T1000 (cell line): ENCODE data around the gene MRPS30.
"Not testable (repeated sequence)": the region's sequence is repeated elsewhere in the genome, so short reads cannot be mapped to it uniquely, and the experiment has no call there.

Source experiments
- DNase-seq: peaks from one replicate; lab custom pipeline; 2025; ENCODE audit warnings: mixed read lengths; lab: John Stamatoyannopoulos, UW

MRPS30 gene

DNA sequence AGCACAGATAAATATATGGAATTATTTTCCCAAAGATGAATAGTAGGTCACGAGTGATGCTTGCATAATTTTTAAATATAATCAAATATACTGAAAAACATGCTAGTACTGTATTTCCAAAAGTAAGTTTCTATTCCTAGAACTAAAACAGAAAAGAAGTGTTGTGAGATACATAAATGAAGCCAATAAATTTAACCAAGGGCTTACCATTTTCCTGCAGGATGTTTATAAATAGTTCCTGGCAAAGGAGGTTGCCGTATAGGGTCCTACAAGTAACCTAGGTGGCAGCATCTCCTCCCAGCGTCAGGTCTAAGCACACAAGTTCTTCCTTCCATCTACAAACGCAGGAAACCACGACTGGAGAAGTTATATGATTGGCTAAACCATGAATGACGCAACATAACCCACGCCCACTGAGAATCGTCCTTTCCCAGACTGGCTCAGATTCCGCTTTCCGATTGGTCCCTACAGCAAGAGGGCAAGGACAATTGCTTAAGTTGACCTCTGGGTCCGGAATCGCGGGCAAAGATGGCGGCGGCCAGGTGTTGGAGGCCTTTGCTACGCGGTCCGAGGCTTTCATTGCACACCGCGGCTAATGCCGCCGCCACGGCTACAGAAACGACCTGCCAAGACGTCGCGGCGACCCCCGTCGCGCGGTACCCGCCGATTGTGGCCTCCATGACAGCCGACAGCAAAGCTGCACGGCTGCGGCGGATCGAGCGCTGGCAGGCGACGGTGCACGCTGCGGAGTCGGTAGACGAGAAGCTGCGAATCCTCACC, at the start of gene MRPS30:
Gene MRPS30 (plus strand): TSS at position 513 of the 780 bp plus-strand sequence. CDS start 16 bp downstream, at position 529.
- peak; percentile 91 for DNase-seq

DNA sequence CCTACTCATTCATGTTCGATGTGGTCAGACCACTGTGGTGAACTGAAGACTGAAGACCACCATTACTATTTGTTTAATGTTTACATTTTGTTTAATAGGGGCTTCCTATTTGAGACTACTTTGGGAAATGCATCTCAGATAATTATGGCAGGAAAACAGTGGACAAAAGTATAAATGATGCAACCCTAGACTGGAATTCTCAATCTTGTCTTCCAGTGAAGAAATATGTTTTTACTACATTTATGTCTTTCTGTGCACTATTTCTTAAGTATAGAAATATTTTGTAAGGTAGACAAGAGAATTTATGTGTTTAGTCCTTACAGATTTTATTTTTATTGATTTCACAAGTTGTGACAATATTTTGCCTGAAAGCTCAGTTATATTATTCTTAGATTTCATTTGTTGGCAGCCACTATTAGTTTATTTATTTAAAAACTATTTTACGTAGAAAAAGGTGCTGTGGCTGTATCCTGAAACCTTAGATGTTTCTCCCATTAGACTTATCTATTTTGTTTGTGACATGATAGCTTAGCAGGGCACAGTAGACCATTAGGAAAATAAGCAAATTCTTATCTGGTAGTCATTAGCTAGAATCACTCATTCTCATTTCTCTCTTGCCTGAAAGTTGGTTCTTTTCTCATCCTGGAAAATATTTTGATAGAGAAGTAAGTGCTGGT, 39.4 kb upstream of the MRPS30 start:
- no peak for DNase-seq

DNA sequence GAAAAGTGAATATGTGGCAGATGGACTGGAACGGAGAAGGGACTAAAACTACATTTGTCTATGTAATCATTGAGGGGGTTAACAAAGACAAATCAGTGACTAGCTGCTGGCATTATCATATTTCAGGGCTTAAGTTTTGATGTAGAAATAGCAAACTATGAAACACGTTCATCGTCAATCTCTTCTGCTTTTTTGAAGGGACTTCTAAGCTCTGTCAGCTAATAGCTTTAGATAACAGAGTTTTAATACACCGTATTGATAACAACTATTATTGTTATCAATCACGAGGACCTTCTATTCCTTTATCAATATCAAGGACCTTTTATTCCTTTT, 38.9 kb upstream of the MRPS30 start:
- DNase-seq, result no peak

DNA sequence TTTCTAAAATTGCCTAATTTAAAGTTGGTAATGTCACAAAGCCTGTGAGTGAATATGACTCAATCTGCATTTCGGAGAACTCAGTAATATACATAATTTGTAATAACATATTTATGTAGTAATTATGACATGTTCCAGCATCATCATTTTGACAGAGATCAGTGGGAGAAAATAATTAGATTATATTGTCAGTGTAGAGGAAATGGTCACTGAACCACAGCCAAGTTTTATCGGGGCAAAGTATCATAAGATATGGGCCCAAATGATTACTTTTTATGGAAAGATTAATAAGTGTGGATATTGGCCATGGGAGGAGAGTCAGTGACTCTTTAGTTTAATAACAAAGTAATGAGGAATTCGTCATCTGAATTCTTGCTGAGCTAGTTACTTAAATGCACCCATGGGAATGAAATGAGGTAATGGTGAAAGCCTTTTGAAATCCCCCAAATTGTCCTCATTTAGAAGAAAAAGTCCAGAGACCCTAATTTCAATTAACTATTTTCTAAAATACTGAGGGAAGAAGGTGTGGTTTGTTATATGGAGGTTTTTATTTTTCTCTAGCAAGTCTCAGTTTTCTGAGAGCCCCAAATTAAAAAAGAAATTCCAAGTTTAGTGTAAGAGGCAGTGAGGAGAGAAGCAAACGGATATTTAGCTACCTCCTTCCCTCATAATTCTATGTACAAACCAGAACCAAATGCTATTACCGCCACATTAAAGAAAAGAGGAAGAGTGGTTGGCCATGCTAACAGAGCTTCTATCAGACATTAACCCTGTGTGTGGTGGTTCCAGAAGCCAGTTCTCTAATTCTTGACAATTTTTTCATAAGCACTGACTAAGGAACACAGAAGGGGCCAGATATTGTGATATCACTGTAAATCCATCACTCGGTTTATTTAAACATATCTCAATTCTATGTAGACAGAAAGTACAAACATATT, 37.7 kb upstream of the MRPS30 start:
- no peak for DNase-seq

DNA sequence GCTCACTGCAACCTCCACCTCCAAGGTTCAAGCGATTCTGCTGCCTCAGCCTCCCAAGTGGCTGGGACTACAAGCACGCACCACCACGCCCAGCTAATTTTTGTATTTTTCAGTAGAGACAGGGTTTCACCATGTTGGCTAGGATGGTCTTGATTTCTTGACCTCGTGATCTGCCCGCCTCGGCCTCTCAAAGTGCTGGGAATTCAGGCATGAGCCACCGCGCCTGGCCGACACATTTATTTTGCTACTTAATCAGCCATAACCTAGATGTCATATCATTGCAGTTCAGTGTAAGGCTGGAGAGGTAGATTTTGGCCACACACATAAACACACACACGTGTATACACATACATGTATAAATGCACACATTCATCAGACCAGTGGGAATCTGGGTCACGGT, 36.4 kb upstream of the MRPS30 start:
- DNase-seq, result not testable (repeated sequence)

DNA sequence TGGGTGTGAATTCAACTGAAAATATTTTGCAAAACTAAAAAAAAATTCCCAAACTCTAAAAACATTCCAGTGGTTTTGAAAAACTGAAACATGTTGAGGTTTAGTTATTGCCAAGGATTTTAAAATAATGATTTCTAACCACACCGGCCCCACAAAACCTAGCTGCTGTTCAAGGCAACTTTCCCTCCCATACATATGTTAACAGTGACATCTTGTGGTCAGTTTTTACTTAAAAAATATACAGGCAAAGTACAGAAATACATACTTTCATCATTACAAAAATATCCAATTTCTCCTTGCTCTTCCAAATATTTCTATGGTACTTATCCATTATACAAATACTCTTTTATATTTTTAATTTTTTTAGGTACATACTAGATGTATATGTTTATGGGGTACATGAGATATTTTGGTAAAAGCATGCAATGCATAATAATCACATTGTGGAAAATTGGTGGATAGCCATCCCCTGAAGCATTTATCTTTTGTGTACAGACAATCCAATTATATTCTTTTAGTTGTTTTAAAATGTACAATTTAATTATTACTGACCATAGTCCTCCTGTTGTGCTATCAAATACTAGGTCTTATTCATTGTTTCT, 34.4 kb upstream of the MRPS30 start:
- no peak for DNase-seq

DNA sequence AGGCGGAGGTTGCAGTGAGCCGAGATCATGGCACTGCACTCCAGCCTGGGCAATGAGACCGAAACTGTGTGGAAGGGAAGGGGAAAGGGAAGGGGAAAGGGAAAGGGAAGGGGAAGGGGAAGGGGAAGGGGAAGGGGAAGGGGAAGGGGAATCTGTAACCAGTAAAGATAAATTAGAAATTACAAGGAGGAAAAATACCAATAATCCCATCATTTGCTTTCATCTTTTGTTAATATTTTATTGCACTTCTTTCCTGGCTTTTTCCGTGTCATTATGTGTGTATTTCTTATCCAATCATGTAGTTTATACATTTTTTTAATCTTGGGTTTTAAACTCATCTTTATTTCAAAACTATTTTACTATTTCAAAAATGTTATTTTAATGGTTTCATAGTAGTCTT, 29.6 kb upstream of the MRPS30 start:
- no peak for DNase-seq

DNA sequence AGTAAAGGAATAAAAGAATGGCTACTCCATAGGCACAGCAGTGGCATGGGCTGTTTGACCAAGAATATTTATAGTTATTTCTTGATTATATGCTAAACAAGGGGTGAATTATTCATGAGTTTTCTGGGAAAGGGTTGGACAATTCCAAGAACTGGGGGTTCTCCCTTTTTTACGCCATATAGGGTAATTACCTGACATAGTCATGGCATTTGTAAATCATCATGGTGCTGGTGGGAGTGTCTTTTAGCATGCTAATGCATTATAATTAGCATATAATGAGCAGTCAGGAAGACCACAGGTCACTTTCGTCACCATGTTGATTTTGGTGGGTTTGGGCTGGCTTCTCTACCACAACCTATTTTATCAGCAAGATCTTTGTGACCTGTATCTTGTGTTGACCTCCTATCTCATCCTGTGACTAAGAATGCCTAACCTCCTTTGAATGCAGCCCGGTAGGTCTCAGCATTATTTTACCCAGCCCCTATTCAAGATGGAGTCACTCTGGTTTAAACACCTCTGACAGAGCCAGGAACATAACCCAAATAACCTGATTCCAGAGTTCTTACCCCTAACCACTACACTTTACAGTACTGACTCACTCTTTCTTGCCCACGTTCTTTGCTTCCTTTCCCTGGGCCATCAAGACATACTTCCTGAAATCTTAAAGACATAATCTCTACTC, 25.0 kb upstream of the MRPS30 start:
- DNase-seq, result no peak

DNA sequence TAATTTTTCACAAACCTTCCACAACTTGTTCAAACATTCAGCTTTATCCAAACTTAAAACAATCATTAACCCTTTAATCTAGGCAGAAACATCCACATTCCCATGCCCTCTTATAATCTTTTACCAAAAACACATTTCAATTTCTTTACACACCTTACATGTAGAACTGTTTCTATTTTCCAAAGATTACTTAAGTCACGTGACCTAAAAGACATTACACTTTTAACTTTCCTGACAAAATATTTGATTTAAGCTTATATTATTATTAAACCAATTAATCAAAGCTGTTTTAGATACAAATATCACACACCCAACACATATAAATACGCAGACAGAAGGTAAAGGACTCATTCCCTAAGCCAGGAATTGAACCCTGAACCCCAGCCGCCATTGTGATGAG, 21.0 kb upstream of the MRPS30 start:
- no peak for DNase-seq

DNA sequence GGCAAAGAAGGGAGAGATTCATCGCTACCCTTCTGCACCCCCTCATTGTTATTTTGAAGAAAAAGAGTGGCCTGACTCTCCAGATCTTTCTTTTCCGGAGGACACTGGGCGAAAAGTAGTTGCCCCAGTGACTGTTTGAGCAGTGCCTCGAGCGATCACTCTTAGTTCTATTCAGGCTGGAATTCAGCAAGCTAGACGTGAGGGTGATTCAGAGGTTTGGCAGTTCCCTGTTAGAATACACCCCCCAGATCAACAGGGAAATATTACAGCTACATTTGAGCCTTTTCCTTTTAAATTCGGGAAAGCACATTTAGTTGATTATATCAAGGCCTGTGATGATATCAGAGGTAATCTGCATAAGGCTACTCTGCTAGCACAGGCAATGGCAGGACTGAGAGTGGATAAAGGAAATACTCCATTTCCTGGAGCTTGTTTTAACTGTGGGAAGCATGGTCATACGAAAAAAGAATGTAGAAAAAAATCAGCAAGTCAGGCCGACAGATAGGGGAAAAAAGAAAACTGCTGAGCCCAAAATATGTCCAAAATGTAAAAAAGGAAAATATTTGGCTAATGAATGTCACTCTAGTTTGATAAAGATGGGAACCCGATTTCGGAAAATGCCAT, 19.3 kb upstream of the MRPS30 start:
- peak; percentile 26 for DNase-seq

DNA sequence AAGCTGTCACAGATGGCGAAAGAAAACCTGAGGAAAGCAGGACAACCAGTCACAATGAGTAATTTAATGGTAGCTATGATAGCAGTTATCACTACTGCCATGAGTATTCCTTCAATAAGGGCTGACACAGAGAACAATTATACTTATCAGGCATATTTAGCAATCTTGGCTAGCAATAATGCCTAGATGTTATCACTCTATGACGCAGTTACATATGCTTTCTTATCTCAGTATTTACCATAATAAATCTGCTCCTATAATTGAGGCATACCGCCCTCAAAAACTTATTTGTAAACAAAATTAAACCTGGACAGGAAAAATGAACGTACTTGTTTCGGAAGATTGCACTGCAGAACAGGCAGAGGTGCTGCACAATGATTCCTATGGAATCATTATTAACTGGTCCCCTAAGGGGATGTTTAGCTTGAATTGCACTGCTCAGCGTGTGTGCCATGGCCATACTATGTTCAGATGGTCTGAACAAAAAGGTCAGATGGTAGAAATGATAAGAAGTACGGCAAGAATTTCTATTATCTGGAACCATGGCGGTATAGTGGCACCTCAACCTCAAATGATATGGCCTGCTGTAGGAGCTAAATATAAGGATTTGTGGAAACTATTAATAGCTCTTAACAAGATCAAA, 16.6 kb upstream of the MRPS30 start:
- DNase-seq, result not testable (repeated sequence)

DNA sequence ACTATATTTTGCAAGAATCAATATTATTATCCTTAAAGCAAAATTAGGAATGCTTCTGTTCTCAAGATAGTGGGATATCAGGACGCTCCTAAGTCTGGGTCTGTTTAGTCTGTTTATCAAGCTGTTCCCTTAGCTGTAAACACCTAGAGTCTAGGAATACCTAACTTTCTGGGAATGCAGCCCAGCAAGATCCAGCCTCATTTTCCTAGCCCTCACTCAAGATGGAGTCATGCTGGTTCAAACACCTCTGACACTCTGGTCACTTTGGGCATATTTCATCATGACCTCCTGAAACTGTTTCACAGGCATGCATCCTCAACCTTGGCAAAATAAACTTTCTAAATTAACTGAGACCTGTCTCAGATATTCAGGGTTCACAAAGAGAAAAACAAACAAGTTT, 14.4 kb upstream of the MRPS30 start:
- DNase-seq, result no peak

DNA sequence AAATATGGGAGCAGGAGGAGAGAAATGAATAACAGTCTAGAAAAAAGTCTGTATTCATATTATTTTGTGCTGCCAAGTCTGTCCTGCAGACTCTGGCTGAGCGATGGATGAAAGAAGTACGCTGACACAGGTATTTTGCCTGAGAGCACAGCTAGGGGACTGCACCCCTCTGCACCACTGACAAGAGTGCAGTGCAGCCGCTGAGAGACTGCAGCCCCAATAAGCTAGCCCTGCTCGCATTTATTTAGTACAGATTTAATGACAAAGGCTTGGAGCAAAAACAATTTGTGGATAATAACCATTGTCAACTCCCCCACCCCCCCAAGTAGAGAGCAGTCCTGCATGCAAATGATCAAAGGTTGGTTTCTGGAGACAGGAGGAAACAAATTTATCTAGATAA, 13.3 kb upstream of the MRPS30 start:
- DNase-seq, result no peak

DNA sequence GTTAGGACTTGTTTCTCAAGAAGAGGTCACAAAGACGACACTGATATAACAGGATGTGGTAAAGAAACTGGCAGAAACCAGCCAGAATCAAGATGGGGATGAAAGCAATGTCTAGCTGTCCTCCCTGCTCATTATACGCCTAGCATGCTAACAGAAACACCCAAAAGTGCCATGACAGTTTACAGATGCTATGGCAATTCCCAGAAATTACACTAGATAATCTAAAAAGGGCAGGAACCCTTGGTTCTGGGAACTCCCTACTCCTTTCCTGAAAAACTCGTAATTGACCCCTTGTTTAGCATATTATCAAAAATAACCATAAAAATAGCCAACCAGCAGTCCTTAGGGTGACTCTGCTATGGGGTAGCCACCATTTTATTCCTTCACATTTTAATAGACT, 10.9 kb upstream of the MRPS30 start:
- DNase-seq, result no peak

DNA sequence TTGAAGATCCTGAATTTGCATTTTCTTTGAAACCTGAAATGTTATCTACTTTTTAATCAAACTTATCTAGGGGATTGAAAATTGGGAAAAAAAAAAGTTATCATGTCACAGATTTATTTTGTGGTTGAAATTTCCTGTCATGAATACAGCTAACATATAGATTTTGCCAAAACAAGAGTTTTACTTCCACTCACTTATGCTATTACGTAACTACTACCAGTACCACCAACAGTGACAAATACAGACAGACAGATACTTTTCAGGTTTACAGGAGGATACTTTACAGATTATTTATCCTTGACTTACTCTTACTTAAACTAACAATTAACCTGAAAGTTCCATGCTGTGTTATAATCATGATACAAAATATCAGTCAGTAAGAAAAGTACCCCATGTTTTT, 6.8 kb upstream of the MRPS30 start:
- DNase-seq, result no peak

DNA sequence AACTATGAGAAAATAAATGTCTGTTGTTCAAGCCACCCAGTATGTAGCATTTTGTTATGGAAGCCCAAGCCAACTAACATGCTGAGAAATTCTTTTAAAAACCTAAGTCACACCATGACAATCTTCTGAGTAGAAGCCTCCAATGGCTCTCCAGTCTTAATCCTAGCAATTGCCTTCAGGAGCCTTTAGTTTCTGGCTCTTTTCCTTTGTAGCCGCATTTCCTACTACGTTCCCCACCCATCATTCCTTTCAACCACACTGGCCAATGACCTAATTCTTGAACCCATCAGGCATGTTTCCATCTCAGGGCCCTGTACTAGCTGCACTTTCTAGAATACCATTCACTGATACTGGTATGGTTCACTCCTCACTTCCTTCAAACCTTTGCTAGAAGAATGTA, 2.1 kb upstream of the MRPS30 start:
- DNase-seq, result no peak

DNA sequence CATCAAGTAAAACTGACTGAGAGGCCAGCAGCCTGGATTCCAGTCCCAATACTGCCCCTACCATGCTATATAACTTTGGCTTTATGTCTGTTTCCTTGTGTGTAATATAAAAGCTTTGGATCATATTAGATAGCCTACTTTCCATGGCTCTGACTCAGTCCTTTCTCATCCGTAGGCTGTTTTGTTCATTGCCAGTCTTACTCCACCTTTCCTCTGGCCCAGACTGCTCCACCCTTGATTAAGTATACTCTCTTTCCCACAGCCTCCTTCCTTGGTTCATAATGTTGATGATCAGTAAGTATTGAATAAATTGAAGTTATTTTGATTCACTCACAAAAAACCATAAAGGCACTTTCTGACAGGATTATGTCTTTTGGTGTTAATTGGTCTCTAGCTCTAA, 1.5 kb upstream of the MRPS30 start:
- DNase-seq, result no peak

DNA sequence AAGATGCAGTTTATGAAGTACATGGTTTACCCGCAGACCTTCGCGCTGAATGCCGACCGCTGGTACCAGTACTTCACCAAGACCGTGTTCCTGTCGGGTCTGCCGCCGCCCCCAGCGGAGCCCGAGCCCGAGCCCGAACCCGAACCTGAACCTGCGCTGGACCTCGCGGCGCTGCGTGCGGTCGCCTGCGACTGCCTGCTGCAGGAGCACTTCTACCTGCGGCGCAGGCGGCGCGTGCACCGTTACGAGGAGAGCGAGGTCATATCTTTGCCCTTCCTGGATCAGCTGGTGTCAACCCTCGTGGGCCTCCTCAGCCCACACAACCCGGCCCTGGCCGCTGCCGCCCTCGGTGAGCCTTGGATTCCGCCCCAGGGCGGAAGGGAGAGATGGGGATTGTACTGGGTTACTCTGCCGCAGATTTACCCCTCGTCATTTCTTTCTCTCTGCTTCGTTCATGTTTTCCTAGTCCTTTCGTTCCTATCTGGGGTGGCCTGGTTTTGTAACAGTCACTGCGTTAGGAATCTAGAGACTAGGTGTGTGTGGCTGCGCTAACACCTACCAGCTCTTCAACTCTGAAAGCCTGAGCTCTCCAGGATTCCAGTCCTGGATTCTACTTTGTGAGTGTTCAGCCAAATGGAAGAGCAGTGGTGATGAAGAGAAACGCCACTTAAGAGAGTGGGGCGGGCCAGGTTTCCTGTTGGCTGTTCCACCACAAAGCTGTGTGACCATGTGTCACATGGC, 638 bp downstream of the MRPS30 start:
- DNase-seq, result no peak

DNA sequence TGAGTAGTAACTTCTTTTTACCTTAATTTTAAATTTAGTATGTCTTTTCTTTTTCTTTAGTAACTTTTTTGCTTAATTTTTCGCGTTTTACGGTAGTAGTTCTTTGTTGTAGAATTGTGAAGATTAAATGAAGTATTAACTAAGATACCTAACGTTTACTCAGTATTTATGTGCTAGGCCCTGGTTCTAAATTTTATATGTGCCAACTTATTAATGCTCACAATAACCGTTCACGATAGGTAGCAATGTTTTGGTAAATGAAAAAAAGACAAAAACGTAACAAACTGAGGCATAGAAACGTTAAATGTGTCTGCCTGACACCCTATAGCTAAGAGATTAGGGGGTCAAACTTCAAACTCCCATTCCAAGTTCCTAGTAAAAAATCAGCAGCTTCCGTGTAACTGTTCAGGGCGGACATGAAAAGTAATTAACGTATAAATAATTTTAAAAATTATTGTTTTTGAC, 1.2 kb downstream of the MRPS30 start:
- no peak for DNase-seq

DNA sequence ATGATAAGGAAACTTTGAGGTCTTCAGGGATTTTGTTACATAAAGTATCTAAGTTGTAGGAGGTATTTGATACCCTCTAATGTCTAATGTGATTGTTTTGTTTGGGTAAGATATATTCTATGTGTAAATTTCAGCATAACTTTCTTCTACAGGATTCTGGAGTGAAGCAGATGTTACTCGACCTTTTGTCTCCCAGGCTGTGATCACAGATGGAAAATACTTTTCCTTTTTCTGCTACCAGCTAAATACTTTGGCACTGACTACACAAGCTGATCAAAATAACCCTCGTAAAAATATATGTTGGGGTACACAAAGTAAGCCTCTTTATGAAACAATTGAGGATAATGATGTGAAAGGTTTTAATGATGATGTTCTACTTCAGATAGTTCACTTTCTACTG, 6.0 kb downstream of the MRPS30 start:
- no peak for DNase-seq
